ENCODE measurements around the gene TOR4A. TPM values are rescaled to one million over a fixed set of nuclear protein-coding genes. Genes with fewer than 3 reads are reported as not detected.

The TOR4A gene
- total RNA-seq = 8.0 and 8.5 TPM in 2 replicates
- long read RNA-seq = 0 reads

DNA sequence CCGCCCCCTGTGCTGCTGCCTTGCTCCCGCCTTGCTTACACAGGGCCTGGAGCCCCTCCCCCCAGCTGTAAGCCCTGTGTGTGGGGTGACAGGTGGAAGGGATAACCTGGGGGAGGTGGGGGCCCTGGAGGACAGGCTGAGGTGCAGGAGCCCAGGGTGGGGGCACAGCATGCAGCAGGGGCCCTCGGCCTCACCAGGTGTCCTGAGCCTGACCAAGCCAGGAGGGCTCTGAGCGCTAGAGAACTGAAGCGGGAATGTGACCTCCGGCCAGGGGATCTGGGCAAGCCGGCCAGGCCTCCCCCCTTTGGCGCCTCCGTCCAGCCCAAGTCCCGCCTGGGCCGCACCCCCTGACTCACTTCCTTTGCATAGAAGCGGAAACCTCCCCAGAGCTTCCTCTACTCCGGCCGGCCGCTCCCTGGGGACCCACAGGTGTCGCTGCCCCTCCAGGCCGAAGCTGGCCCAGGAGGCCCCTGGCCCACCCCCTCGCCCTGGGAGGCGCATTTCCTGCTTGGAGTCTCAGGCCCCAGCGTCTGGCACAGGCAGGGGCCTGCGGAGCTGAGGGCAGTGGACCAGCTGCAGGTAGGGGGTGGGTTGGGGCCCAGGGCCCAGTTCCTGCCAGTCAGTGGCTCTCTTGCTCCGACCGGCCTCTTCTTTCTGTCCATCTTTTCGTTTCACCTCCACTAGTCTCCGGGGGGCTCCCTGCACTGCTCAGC lies at the start of gene TOR4A:
Gene TOR4A, plus strand, starts transcription at position 398 of the 713 bp plus-strand sequence. CDS start 964 bp downstream, outside the sequence.
- TF ChIP-seq, protein P1, sequence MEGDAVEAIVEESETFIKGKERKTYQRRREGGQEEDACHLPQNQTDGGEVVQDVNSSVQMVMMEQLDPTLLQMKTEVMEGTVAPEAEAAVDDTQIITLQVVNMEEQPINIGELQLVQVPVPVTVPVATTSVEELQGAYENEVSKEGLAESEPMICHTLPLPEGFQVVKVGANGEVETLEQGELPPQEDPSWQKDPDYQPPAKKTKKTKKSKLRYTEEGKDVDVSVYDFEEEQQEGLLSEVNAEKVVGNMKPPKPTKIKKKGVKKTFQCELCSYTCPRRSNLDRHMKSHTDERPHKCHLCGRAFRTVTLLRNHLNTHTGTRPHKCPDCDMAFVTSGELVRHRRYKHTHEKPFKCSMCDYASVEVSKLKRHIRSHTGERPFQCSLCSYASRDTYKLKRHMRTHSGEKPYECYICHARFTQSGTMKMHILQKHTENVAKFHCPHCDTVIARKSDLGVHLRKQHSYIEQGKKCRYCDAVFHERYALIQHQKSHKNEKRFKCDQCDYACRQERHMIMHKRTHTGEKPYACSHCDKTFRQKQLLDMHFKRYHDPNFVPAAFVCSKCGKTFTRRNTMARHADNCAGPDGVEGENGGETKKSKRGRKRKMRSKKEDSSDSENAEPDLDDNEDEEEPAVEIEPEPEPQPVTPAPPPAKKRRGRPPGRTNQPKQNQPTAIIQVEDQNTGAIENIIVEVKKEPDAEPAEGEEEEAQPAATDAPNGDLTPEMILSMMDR (IDR thresholded peaks at IDR 0.05; ENCODE audit: unreplicated experiment) = peak; percentile 28
- Mint-ChIP-seq H3K27ac (peak within 1 kb of the TSS; percentile 77), H3K9me3 (ENCODE audit: low read depth) (no peaks in the 10 kb centered on the region), H3K4me1 (ENCODE audit: low read depth) (peaks cover 17% of the 10 kb centered on the region), H3K27me3 (peaks cover under 1% of the 10 kb centered on the region), H3K4me3 (ENCODE audit: low read depth) (peak within 1 kb of the TSS; percentile 60), H3K36me3 (ENCODE audit: insufficient read depth) (peaks cover 2% of the 10 kb centered on the region)
- DNase-seq (ENCODE audit: low spot score, unreplicated experiment) = no peak

DNA sequence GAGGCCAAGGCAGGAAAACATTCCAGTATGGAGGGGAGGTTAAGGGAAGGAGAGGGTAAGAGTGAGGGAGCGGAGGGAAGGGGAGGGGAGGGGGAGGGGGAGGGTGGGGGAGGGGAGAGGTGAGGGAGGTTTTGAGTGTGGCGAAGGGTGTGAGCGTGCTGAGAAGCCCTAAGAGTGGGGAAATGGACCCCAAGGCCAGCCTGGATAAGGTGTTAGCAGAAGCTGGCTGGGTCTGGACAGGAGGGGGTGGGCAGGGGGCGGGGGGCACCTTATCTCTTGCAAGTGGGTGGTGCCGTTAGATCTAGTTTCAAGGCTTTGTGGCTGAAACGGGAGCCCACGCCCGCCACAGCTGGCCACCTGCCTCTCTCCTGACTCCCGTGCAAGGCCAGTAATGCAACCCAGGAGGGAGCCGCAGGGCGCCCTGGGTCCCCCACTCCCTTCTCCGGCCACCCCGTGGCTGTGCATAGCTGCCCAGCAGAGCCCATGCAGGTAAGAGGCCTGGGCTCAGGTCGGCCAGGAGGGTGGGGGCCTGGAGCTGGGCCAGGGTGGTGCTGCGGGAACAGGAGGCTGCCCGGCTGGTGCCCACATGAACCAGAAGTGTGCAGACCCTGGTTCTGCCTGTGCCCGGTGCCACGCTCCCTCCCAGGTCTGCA lies 49.5 kb upstream of the TOR4A start:
- H3K27ac Mint-ChIP-seq = peak overlapping the region; percentile 89

DNA sequence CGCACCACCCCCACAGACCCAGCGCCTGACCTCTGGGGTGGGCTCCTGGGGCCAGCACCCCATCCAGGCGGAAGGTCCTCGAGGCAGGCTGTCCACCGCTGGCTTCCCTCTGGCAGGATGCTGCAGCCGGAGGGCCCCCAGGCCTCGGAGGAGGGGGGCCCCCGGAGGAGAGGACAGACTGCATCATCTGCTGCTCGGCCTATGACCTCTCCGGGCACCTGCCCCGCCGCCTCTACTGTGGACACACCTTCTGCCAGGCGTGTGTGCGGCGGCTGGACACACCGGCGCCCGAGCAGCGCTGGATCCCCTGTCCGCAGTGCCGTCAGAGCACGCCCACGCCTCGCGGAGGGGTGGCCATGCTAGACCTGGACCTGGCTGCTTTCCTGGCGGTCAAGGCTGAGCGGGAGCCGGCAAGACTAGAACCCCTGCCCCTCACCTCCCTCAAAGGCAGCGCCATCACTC lies 49.0 kb upstream of the TOR4A start:
- Mint-ChIP-seq H3K36me3 (ENCODE audit: insufficient read depth) (no peaks in the 10 kb centered on the region), H3K4me3 (ENCODE audit: low read depth) (no peak overlapping the region), H3K27ac (no peak overlapping the region), H3K27me3 (no peaks in the 10 kb centered on the region), H3K4me1 (ENCODE audit: low read depth) (peaks cover 9% of the 10 kb centered on the region), H3K9me3 (ENCODE audit: low read depth) (no peaks in the 10 kb centered on the region)
- TF ChIP-seq, protein P1 (IDR thresholded peaks at IDR 0.05; ENCODE audit: unreplicated experiment) = no peak
- no peak for DNase-seq (ENCODE audit: low spot score, unreplicated experiment)

More for the DNA sequence above, 49.5 kb upstream of the TOR4A start:
- H3K36me3 Mint-ChIP-seq (ENCODE audit: insufficient read depth) = no peaks in the 10 kb centered on the region
- H3K4me3 Mint-ChIP-seq (ENCODE audit: low read depth) = peak overlapping the region; percentile 51
- peaks cover 9% of the 10 kb centered on the region for H3K4me1 Mint-ChIP-seq (ENCODE audit: low read depth)
- TF ChIP-seq, protein P1 (IDR thresholded peaks at IDR 0.05; ENCODE audit: unreplicated experiment) = no peak
- no peak for DNase-seq (ENCODE audit: low spot score, unreplicated experiment)
- H3K27me3 Mint-ChIP-seq = no peaks in the 10 kb centered on the region
- H3K9me3 Mint-ChIP-seq (ENCODE audit: low read depth) = no peaks in the 10 kb centered on the region

DNA sequence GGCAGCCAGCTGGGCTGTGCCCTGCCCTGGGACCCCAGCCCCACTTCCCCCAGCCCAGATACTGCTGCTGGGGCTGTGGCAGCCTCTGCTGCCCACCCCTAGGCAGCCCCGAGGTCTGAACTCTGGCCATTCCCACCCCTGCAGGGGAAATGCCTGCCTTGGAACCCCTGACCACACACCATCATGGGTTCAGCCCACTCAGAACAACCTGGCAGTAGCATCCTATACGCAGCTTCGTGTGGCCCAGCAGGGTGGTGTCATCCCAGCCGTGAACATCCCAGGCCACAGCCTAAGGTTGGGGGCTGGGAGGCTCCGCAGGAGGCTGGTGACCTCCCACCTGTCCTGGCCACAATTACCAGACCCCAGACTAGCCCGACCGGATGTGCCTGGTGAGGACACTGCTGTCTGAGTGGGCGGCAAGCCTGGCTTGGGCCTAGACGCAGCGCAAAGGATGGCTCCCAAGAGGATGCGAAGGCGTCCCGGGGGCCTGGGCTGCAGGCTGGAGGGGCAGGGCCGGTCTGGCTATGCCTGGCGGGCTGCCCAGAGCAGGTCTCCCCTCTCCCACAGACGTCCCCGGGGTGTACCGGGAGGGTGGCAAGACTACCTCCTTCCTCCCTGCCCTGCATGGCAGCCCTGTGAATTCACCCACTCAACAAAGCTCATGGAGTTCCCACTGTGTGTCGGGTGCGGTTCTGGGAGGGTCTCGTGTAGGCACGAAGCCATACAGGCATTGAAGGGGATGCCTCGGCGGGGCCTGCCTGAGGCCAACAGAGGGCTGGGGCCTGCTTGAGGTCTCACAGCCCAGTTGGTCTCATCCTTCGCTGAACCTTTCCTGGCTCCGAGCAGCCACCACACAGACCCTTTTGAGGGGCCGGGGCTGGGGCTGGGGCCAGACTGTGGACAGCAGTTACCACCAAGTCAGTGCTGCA lies 48.3 kb upstream of the TOR4A start:
- no peak for DNase-seq (ENCODE audit: low spot score, unreplicated experiment)
- Mint-ChIP-seq H3K27me3 (no peaks in the 10 kb centered on the region), H3K36me3 (ENCODE audit: insufficient read depth) (no peaks in the 10 kb centered on the region), H3K27ac (no peak overlapping the region), H3K4me1 (ENCODE audit: low read depth) (peaks cover 9% of the 10 kb centered on the region), H3K4me3 (ENCODE audit: low read depth) (no peak overlapping the region), H3K9me3 (ENCODE audit: low read depth) (no peaks in the 10 kb centered on the region)
- TF ChIP-seq, protein P1 (IDR thresholded peaks at IDR 0.05; ENCODE audit: unreplicated experiment) = no peak
